Measurements from ENCODE around the gene SNX7. TPM values are rescaled to one million over a fixed set of nuclear protein-coding genes. Genes with fewer than 3 reads are reported as not detected.

Gene SNX7
- polyA plus RNA-seq, 1 of the 3 experiments (the other 2 are of a cell fraction) = 16.0 TPM

DNA sequence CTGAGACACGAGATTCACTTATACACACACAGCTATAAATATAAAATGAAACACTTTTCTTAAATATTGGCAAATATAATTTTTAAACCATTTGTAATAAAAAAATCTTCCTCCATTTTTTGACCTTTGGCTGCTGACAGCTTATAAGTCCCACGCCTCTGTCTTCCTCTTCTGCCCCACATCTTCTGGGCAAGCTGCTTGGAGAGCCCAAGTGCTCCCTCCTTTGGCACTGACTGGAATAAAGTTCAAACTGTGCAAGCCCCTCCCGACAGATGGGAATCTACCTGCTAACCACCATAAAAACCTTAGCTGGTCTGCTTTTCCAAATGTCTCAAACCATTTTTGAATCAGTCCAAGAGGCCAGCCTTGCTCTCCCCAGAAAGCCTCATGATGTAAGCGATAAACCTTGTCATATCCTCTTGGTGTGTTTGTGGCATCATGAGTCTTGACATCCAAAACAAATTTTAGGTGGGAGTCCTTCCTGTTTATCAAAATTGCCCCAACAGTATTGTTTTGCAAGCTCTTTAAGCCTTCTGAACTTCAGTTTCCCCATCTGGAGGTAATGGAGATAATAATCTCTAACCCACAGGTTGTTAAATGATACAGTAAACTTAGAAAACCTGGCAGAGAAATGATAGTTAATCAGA is 99.8 kb downstream of the SNX7 start (continued):
- TF ChIP-seq, protein P1, sequence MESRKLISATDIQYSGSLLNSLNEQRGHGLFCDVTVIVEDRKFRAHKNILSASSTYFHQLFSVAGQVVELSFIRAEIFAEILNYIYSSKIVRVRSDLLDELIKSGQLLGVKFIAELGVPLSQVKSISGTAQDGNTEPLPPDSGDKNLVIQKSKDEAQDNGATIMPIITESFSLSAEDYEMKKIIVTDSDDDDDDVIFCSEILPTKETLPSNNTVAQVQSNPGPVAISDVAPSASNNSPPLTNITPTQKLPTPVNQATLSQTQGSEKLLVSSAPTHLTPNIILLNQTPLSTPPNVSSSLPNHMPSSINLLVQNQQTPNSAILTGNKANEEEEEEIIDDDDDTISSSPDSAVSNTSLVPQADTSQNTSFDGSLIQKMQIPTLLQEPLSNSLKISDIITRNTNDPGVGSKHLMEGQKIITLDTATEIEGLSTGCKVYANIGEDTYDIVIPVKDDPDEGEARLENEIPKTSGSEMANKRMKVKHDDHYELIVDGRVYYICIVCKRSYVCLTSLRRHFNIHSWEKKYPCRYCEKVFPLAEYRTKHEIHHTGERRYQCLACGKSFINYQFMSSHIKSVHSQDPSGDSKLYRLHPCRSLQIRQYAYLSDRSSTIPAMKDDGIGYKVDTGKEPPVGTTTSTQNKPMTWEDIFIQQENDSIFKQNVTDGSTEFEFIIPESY (IDR thresholded peaks at IDR 0.05; ENCODE audit: borderline replicate concordance, low read depth) = no peak
- no peak for TF ChIP-seq SIN3A (IDR thresholded peaks at IDR 0.05; ENCODE audit: borderline replicate concordance, low read depth, low read length)

DNA sequence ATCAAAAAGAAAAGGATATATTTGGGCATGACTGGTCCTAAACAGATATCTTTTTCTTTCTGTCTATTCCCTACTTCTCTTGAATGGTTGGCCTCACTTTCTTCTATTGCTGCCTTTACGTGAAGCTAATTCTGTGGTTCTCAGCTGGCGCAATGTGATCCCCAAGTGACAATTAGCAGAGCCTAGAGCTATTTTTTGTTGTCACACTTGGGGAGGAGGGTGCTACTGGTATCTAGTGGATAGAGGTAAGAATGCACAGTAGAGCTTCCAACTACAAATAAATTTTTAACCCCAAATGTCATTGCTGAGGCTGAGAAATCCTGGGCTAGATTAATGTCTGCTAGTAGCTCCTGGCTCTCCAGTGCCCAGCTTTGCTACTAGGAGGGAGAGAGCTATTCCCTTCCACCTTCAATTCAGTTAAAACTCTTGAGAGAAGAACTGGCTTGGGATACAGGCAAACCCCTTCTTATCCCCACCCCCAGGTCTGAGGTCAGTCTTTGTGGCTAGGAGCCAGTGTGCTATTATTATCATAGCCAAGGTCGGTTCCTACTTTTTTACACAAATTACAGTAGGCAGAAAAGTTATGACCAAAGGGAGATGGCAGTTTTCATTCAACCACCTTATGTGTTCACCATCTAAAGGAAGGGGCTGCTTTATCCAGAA is 102.1 kb downstream of the SNX7 start:
- 90% methylated on average over 3 of the region's 3 CpGs for WGBS (ENCODE audit: low lambda C conversion rate)
- POLR2A ChIA-PET = no interaction called here

DNA sequence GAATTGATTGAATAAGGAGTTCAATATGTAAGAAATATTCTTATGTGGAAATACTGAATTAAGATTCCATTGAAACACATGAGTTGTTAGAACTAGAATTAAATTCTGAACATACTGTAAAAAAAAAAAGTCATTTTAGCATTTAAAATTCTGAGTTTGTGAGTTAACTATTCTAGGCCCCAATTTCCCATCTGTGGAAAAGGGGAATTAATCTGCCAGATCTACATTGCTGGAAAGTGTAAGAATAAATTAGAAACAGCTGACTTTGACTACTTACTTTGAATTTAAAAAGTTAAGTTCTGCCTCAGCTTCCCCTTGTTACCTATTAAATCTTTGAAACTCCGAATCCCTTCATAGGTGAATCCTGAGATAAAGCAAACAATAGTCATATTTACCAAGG is 103.0 kb downstream of the SNX7 start:
- 46% methylated on average over 1 of the region's 1 CpG for WGBS (ENCODE audit: low lambda C conversion rate)

More for the DNA sequence above, 102.1 kb downstream of the SNX7 start:
- Histone ChIP-seq H3K4me3 (ENCODE audit: low read depth in 2 of 2, low read length in 1 of 2) (no peak overlapping the region), H3K9me3 (no peaks in the 10 kb centered on the region), H3K27ac (ENCODE audit: low read depth in 2 of 2, low read length in 1 of 2) (no peak overlapping the region), H3K9me2 (no peaks in the 10 kb centered on the region), H3K36me3 (replicated peaks in 1 of 2; ENCODE audit: control insufficient read depth in 1 of 2, insufficient read depth in 2 of 2, low read length in 1 of 2) (peaks cover 9 to 11% of the 10 kb centered on the region in 2 experiments), H3K79me2 (ENCODE audit: insufficient read depth) (no peaks in the 10 kb centered on the region), H3K9ac (no peak overlapping the region), H4K20me1 (ENCODE audit: insufficient read depth) (no peaks in the 10 kb centered on the region), H3K27me3 (ENCODE audit: insufficient read depth) (no peaks in the 10 kb centered on the region), H2AFZ (ENCODE audit: low read depth) (no peak overlapping the region), H3F3A (replicated peaks; ENCODE audit: insufficient read depth) (no peaks in the 10 kb centered on the region), H3K4me1 (ENCODE audit: control insufficient read depth in 1 of 2, insufficient read depth in 2 of 2, low read depth in 1 of 2, low read length in 1 of 2) (peaks cover 0 to 4% of the 10 kb centered on the region in 2 experiments; a peak in 2 of 4 replicates), H3K4me2 (no peak overlapping the region)
- DNase-seq = no peak
- CTCF ChIA-PET = interaction anchor here (1.1 to 1.3 kb wide), 3 partner anchors 14 to 945 kb away, joined by 3 to 5 read pairs (median 4); no protein-coding TSS in a partner anchor
- TF ChIP-seq, protein P2, sequence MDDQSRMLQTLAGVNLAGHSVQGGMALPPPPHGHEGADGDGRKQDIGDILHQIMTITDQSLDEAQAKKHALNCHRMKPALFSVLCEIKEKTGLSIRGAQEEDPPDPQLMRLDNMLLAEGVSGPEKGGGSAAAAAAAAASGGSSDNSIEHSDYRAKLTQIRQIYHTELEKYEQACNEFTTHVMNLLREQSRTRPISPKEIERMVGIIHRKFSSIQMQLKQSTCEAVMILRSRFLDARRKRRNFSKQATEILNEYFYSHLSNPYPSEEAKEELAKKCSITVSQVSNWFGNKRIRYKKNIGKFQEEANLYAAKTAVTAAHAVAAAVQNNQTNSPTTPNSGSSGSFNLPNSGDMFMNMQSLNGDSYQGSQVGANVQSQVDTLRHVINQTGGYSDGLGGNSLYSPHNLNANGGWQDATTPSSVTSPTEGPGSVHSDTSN (IDR thresholded peaks at IDR 0.05) = no peak
- TF ChIP-seq, protein P3, sequence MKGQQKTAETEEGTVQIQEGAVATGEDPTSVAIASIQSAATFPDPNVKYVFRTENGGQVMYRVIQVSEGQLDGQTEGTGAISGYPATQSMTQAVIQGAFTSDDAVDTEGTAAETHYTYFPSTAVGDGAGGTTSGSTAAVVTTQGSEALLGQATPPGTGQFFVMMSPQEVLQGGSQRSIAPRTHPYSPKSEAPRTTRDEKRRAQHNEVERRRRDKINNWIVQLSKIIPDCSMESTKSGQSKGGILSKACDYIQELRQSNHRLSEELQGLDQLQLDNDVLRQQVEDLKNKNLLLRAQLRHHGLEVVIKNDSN (IDR thresholded peaks at IDR 0.05; ENCODE audit: borderline replicate concordance, low read depth) = no peak

More for the DNA sequence above, 103.0 kb downstream of the SNX7 start:
- Histone ChIP-seq H3K9ac (no peak overlapping the region), H3K9me2 (no peaks in the 10 kb centered on the region), H3K79me2 (ENCODE audit: insufficient read depth) (no peaks in the 10 kb centered on the region), H3K27me3 (ENCODE audit: insufficient read depth) (no peaks in the 10 kb centered on the region), H3K4me3 (ENCODE audit: low read depth in 2 of 2, low read length in 1 of 2) (no peak overlapping the region), H3F3A (replicated peaks; ENCODE audit: insufficient read depth) (no peaks in the 10 kb centered on the region), H4K20me1 (ENCODE audit: insufficient read depth) (no peaks in the 10 kb centered on the region), H3K4me2 (no peak overlapping the region), H2AFZ (ENCODE audit: low read depth) (no peak overlapping the region), H3K4me1 (ENCODE audit: control insufficient read depth in 1 of 2, insufficient read depth in 2 of 2, low read depth in 1 of 2, low read length in 1 of 2) (peaks cover 0 to 4% of the 10 kb centered on the region in 2 experiments; a peak in 2 of 4 replicates), H3K27ac (ENCODE audit: low read depth in 2 of 2, low read length in 1 of 2) (no peak overlapping the region; a peak in 1 of 4 replicates), H3K36me3 (replicated peaks in 1 of 2; ENCODE audit: control insufficient read depth in 1 of 2, insufficient read depth in 2 of 2, low read length in 1 of 2) (peaks cover 6 to 11% of the 10 kb centered on the region in 2 experiments), H3K9me3 (no peaks in the 10 kb centered on the region)
- POLR2A ChIA-PET = no interaction called here
- no peak for DNase-seq
- CTCF ChIA-PET = interaction anchor here (1.3 kb wide), 1 partner anchor 18 kb away, joined by 4 read pairs; no protein-coding TSS in a partner anchor
- no peak for TF ChIP-seq FOSL2 (IDR thresholded peaks at IDR 0.05; ENCODE audit: borderline replicate concordance, low read depth)
- TF ChIP-seq, protein P2 (IDR thresholded peaks at IDR 0.05) = no peak
- no peak for TF ChIP-seq SIN3A (IDR thresholded peaks at IDR 0.05; ENCODE audit: borderline replicate concordance, low read depth, low read length)
- TF ChIP-seq RAD21 (IDR thresholded peaks at IDR 0.05; ENCODE audit: low read length) = no peak
- no peak for TF ChIP-seq NFIC (IDR thresholded peaks at IDR 0.05; ENCODE audit: borderline replicate concordance)
- TF ChIP-seq MEF2A (IDR thresholded peaks at IDR 0.05; ENCODE audit: borderline replicate concordance, low read depth) = no peak
